Hematopoietic multipotent progenitor cell treated with erythropoietin and hydrocortisone succinate and interleukin-3 and kit ligand, for 6 days (in vitro differentiated cells): Measurements from ENCODE around the gene OR5K4.

Experiments
- DNase-seq: peaks from one replicate; pipeline ENCODE4 v3.0.0-alpha.2; 2015

Gene OR5K4, protein sequence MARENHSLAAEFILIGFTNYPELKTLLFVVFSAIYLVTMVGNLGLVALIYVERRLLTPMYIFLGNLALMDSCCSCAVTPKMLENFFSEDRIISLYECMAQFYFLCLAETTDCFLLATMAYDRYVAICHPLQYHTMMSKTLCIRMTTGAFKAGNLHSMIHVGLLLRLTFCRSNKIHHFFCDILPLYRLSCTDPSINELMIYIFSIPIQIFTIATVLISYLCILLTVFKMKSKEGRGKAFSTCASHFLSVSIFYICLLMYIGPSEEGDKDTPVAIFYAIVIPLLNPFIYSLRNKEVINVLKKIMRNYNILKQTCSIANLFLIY

DNA sequence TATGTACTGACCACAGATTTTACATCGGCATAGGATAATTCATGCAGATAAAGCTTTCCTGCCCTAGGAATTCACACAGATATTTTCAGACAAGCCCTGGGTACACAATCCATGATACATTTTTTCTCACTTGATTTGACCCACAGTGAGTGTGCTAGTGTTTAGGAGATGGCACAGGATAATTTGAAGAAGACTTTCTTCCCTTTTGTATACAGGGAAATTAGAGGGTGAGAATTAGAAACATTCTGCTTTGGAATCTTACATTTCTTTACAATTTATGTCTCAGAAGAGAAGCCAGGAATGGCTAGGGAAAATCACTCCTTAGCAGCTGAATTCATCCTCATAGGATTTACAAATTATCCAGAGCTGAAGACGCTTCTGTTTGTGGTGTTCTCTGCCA lies at the start of gene OR5K4:
Gene OR5K4 (plus strand): TSS at position 301 of the 400 bp plus-strand sequence. CDS start 0 bp downstream, at position 301.
- no peak for DNase-seq

DNA sequence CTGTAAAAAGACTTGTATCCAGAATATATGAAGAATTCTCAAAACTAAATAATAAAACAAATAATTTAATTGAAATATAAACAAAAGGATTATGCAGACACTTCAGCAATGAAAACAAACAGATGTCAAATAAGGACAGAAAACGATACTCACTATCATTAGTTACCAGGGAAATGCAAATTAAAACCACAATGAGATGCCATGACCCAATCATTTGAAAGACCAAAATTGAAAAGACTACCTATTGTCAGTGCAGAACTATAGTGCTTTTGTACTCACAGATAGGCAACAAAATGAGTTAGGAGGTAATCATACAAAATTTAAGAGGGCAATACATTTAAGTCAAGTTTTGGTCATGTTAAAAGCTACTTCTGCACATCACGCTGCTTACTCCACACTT lies 31.6 kb upstream of the OR5K4 start:
- DNase-seq = no peak

DNA sequence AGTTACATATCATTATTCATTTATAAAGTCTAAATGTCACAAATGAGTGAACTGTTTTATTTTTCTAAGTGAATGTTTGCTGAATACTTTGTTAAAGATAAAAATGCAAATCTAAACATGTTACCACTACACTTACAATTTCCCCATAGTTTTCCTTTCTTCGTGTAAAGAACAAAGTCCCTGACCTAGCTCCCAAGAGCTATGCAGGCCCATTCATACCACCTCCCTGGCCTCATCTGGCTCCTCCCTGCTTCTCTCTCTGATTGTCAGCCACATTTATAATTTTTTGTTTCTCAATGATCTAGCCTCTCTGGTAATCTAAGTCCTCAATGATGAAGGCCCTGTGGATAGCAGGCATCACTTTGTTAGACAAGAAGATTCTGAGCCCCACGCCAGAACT lies 31.0 kb upstream of the OR5K4 start:
- DNase-seq = no peak

DNA sequence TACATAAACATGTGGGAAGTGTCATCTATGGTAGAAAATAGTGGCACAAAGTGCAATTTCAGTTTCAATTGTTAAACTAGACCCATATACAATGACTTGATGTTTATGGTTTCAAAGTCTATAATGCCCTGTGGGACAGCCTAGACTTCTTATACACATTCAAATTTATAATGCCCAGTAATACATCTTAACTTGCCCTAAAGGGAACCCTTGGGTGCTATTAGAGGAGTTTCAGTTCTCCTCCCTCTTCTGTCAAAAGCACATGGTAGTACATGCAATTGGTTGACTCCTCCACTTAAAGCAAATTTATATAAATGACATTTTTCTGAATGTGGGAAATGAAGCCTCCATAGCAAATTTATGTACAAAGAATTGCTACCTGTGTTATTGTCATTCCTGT lies 30.2 kb upstream of the OR5K4 start:
- DNase-seq = no peak

DNA sequence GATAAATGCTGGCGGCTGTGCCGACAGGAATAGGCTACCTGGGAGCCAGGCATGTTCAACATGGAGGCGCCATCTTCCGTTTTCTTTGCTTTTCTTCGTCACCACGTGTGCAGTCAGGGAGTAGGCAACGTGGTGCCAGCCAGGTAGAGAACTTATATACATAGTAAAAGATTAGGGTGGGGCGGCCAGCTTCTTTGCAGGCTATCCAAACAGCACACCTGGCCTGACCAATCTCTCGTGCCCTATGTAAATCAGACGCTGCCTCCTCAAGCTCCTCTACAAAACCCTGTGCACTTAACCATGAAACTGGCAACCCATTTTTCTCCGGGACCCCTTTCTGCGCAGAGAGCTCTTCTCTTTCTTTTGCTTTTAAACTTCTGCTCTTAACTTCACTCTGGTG lies 28.6 kb upstream of the OR5K4 start:
- DNase-seq = no peak

DNA sequence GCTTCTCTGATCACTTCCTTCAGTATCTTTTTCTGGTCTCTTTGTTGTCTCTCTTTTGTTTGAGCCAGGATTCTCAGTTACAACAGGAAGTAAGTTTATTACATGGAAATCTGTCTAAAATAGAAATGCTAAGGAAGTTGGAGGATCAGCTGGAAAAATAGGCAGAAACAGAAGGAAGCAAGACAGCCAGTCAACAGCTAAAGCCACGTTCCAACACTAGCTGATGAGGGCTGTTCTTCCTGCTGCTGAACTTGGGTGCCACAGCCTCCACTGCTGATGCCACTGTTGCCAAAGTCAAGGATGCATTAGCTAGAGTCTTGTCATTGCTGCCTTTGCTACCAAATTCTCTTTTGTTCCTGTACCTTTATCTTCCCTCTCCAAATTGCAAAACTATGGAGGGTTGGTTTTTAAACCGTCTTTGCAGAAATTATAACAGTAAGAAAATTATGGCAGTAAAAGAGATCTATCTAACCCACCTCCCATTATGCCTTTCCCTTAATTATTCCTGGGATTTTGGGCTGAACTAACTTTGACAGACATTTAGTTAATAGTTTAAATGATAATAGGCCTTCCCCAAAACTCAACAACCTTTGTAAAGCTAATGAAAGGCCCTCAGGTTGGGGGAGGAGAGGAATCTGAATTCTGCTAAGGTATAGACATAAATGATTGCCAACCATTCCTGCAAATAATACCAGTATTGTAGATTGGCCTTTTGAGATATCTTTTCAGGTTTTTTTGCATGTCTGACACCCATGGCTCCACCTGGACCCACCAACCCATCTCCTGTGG lies 27.4 kb upstream of the OR5K4 start:
- DNase-seq = no peak

DNA sequence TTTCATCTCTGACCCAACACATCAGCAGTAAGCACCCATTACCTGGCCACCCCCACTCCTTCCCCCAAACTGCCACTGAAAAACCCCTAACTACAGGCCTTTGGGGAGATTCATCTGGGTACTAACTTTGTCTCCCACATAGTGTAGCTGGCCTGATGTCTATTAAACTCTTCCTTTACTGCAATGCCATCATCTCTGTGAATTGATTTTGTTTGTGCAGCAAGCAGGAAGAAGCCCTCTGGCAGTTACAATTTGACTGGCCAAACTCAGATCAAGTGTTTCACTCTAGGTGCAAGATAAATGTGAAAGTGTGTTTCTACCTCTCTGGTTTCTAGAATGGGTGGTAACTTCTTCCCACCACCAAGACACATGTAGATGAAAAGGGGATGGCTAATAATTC lies 26.7 kb upstream of the OR5K4 start:
- DNase-seq = no peak

DNA sequence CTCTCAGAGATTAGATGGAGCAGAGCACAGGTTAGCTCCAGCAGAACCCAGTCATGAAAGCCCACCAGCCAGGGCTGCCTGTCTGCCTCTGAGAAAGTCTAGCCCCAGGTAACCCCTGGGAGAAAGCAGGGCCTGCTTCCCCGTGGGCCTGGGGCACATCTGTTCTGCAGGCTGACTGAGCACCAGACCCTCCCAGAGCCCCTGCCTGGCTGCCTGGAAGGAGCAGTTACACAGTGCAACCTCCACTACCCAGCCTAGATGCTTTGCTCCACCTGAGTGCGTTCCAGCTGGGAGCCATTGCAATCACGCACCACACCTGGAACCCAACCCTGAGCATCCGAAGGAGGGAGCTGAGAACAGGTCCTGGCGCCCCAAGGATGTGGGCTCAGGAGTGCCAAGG lies 24.7 kb upstream of the OR5K4 start:
- DNase-seq = no peak

DNA sequence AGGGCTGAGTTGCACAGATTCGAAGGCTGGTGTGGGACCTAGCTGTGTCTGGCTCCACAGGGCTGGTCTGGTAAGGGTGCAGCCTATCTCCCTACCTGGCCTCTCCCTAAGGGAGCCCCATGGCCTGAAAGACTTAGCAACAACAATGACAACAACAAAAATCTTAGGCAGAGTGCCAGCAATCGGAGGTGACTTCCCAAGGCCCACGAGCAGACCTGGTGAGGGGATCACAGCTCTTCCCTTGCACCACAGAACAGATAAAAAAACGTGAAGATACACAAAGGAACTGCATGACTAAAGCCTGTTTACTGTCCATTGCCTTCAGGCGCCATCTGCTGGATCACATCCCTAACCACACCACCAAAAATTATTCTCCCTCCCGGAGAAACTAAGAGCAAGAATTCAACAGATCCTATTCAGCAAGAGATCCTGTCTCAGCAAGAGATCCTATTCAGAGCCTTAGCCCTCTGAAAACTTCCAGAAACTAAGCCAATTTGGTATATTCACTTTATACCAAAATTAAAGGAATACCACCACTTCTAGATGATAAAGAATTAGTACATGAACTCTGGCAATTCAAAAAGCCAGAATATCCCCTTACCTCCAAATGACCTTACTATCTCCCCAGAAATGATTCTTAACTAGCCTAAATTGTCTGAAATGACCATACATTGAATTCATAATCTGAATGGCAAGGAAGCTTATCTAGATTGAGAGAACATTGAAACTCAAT lies 24.1 kb upstream of the OR5K4 start:
- DNase-seq = peak; percentile 75

DNA sequence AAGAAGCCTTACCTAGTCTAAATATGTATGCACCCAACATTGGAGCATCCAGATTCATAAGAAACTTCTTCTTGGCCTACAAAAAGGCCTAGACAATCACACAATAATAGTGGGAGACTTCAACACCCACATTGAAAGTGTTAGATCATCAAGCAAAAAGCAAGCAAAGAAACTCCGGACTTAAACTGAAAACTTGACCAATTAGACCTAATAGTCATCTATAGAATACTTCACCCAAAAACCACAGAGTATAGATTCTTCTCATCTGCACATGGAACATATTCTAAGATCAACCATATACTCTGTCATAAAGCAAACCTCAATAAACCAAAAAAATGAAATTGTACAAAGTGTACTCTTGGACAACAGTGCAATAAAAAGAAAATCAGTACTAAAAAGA lies 22.3 kb upstream of the OR5K4 start:
- DNase-seq = no peak

DNA sequence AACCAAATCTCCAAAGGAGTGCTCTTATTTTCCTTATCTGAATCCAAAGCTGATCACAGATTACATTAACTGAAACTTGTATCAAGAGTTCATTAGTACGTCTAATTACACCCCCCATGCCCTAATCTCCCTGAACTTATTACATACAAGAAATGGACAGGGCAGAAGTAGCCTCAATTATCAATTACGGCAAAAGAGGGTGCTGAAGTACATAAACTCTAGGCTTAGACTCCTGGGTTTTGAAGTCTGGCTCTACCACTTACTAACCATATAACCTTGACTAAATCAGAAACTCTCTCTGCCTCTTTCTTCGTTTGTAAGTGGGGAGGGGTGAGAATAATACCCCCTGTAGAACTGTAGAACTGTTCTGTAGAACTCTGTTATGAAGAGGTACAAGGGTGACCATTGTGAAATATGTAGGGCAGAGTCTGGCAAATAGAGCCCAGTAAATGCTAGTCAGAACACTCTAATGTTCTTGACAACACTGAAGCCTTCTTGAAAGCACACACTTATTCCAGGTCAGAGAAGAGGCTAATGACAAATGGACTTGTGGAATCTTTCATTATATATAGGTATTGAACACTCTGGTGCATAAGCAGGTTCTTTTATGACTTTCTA lies 19.6 kb upstream of the OR5K4 start:
- DNase-seq = no peak

DNA sequence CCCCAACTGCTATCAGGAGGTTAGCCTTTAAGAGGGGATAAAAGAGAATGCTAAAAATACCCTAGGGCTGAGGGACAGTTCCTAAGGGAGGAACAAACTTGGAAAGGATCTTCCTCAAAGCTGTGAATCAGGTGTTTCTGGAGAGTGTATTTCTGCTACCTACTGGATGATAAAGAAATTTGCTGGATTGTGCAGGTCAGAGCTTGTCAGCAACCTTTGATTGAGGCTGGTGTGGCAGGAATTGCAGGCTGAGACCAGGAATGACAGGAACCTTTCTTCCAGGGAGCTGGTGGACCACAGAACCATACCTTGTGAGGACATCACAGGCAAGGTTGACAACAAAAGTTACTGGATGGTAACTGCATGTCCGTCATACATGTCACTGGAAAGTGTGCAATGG lies 14.6 kb upstream of the OR5K4 start:
- DNase-seq = no peak

DNA sequence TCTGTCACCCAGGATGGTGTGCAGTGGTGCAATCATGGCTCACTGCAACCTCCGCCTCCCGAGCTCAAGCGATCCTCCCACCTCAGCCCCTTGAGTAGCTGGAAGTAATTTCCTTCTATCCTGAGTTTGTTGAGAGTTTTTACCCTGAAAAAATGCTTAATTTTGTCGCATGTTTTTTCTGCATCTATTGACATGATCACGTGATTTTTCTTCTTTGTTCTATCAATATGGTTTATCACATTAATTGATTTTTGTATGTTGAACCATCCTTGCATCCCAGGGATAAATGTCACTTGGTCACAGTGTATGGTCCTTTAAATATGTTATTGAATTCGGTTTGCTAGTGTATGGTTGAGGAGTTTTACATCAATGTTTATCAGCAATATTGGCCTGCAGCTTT lies 11.9 kb upstream of the OR5K4 start:
- no peak for DNase-seq

DNA sequence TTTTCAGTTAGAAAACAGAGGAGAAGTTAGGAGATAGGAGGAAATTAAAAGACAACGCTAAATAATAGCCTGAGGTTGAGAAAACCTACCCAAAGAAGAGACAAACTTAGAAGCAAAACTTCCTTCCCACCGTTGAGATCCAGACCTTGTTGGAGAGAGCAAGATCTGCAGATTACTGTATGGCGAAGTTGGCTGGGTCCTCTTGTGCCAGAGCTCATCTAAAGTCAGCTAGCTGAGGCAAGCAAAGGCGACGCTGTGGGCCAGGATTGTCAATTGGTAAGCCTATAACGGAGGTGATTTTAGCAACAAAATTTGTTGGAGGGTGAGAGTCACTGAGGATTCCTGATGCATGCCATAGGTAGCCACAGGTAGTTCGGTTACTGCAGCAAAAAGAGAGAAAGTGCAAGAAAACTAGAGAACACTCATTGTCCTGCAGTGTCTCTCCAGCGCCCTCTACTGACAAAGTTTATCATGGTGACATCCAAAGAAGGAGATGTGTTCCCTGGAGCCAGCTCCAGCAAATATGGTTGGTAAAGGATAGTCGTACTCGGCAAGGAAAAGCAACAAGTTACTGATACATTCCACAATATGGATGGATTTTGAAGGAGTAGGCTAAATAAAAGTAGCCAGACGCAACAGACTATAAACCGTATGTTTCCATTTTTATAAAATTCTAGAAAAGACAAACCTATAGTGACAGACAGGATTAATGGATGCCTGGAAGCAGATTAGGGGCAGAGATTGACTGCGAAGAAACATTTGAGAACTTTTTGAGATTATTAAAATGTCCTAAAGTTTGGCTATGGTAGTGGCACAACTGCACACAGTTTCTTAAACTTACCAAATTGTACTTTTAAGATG lies 9.8 kb upstream of the OR5K4 start:
- DNase-seq = peak; percentile 68

DNA sequence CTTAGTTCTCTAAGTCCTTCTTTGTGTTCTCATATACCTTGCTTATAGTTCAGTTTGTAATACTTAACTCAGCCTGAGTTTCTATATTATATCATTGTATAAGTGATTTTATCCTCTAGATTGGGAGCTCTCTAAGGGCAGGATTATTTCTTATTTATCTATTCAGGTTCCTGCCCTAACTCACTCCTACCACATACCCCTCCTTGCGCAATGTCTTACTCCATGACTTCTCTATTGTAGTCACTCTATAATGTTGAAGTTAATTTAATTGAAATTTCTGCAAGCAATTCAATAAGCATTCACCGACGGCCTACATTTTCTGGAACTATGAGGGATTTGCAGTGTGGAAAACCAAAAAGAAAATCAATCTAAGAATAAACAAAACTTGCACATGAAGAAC lies 3.6 kb upstream of the OR5K4 start:
- DNase-seq = no peak

DNA sequence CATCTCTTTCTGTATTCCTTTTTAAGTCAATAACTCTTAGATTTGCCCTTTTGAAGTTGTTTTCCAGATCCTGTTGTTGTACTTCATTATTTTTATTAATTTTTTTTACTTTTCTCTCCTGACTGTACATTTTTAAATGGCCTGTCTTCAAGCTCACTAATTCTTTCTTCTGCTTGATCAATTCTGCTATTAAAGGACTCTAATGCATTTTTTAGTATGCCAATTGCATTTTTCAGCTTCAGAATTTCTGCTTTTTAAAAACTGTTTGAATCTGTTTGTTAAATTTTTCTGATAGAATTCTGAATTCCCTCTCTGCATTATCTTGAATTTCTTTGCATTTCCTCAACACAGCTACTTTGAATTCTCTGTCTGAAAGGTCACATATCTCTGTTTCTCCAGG lies 5.6 kb downstream of the OR5K4 start:
- DNase-seq = no peak

DNA sequence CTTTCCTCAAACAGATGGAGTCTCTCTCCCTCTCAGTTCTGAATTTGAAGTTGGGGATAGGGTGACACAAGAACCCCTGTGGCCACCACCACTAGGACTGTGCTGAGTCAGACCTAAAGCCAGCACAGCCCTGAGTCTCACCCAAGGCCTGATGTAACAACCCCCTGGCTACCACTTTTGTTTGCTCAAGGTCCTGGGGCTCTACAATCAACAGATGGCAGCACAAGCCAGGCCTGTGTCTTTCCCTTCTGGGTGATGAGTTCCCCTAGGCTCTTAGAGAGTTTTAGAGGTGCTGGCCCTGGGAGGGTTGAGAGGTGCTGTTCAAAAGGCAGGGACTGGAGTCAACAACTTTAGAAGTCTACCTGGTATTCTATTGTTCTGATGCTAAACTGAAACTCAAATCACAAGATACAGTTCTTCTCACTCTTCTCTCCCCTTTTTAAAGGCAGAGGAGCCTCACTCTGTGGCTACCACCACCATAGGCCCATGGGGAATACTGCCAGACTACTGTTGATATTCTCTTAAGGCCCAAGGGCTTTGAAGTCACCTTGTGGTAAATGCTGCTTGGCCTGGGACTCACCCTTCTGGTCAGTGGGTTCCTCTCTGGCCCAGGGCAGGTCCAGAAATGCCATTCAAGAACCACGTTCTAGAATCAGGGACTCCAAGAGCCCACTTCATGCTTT lies 6.5 kb downstream of the OR5K4 start:
- DNase-seq = peak; percentile 4

DNA sequence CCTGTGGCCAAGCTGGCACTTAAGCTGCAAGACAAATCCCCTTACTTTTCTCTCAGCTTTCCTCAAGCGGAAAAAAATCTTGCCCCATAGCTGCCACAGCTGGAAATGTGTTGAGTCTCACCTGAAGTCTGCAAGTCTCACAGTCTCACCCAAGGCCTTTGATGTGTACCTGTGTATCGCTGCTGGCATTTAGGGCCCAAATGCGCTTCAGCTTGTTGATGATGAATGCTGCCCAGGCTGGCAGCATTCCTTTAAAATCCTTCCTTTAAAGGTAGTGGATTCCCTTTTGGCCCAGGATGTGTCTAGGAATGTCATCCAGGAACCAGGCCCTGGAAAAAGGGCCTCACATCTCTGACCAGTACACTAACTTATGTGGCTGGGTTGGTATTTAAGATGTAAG lies 7.0 kb downstream of the OR5K4 start:
- DNase-seq = no peak

DNA sequence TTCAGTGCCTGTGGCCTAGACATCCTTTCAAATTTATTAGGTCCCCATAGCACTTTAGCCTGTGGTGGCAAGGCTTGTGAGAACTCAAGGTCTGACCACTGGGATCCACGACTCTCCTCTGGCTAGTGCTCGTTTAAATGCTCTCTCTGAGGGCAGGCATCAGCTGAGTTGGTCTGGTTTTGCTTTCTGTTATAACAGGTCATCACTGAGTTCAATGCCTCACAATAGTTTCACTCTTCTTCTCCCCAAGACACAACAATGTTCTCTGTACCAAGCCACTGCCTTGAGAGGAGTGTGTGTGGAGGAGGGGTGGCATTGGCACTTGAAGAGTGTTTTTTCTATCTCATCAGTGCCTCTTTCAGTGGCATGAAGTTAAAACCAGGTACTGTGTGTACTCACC lies 7.6 kb downstream of the OR5K4 start:
- no peak for DNase-seq

DNA sequence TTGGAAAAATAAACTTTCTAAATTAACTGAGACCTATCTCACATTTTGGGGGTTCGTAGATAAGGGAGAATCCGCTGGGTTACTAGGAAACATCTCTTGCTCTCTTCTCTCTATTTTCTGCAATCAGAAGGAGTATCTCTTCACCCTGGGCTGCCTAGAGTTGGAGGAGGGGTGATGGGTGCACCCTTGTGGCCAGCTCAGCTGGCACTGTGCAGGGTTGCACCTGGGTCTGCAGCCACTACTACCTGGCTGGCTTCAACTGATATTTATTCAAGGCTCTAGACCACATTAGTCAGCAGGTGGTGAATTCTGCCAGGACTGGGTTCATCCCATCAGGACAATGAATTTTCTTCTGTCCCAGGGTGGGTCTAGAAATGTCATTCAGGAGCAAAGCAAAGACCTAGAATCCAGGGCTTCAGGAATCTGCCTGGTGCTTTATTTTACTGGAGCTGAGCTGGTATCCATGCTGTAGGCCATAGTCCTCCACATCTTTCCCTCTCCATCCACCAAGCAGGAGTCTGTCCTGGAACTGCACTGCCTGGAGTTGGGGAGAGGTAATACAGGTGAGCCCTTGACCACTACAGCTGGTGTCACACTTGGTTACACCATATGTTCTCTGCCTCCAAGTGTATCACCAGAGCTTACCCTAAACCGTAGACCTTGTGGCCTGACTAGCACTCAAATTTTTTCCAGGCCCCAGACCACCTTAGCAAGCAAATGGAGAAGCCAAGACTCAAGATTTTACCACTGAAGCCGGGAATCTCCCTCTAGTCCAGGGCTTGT lies 14.0 kb downstream of the OR5K4 start:
- DNase-seq = no peak

DNA sequence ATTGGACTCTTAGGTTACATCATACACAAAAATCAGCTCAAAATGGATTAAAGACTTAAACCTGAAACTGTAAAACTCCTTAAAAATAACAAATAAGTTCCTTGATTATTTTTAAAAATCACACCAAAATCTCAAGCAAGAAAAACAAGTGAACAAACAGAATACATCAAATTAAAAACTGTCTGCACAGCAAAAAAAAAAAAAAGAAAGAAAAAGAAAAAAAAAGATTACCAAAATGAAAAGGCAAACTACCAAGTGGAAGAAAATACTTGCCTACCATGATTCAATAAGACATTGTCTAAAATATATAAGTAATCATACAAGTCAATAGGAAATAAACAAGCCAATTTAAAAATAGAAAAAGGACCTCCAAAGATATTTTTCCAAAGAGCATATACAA lies 17.5 kb downstream of the OR5K4 start:
- DNase-seq = no peak
